ENCODE measurements around the gene HECW1.

DNA sequence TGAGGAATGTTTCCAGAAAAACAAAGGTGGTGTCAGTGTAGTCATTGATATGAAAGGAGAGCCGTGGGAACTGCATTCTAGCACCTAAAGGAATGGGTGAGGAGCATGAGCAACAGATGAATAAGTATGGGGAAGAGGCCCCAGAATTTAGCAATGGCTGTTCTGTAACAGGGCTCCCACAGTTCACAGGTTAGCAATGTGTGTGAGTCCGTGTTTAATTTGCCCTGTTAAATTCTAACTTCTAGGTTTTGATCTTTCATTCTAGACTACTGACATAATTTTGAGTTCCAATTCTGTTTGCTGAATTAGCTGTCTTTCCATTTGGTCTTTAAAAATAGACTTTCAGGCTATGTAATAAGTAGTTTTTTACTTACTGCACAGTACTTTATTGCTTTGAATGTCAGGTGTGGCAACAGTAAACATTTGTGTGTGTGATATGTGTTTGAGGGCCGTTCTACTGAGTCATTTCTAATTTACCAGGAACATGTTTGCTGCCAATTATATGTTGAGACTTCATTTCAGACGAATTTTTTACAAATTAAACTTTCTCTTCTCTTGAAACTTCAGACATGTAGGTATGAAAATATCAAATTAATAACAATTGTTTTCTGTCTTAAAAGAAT is 479.2 kb downstream of the HECW1 start:
- TF ChIP-seq, protein P1, sequence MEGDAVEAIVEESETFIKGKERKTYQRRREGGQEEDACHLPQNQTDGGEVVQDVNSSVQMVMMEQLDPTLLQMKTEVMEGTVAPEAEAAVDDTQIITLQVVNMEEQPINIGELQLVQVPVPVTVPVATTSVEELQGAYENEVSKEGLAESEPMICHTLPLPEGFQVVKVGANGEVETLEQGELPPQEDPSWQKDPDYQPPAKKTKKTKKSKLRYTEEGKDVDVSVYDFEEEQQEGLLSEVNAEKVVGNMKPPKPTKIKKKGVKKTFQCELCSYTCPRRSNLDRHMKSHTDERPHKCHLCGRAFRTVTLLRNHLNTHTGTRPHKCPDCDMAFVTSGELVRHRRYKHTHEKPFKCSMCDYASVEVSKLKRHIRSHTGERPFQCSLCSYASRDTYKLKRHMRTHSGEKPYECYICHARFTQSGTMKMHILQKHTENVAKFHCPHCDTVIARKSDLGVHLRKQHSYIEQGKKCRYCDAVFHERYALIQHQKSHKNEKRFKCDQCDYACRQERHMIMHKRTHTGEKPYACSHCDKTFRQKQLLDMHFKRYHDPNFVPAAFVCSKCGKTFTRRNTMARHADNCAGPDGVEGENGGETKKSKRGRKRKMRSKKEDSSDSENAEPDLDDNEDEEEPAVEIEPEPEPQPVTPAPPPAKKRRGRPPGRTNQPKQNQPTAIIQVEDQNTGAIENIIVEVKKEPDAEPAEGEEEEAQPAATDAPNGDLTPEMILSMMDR (IDR thresholded peaks at IDR 0.05): no peak
- no peak for TF ChIP-seq POLR2A (IDR thresholded peaks at IDR 0.05)
